GM18517 (cell line): Measurements from ENCODE around the gene MTX2.

Experiments
- ATAC-seq: cut with Tn5 transposase; IDR thresholded peaks from one replicate; pipeline ENCODE4 v1.9.1; 2021; ENCODE audit warnings: mild to moderate bottlenecking, moderate library complexity; ENCODE audit not compliant: unreplicated experiment

The MTX2 gene

DNA sequence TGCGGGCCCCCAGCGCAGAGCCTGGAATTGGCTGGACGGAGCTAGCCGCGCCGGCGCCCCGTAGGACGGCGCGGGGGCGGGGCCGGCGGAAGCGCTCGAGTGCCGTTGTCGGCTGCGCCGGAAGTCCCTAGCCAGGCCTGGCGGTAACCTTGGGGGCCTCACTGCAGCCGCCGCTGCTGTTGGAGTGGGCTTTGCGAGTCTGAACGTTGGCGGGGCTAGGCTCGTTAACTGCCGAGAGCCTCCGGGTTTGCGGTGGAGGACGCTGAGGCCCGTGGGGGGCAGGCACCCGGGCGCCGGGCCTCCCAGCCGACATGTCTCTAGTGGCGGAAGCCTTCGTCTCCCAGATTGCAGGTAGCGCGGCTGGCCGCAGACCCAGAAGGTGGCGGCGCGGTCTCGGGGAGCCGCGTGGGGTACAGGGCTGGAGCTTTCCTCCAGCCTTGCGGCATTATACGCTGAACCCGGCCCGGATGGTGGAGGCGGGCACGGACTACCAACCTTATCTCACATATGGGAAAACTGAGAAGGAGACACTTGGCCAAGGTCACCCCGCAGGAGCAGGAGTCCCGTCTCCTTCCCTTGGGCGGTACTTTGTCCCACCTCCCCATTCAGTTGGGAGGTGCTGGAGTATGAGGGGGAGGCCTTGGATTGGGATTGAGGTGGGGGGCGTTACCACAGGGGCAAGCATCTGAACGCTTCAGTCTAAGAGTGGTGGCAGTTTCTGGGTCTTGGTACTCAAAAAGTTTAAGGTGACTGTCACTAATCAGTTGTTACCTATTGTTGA, at the start of gene MTX2:
Gene MTX2 (plus strand): TSS at position 124 of the 781 bp plus-strand sequence. CDS start 188 bp downstream, at position 312.
- peak; percentile 91 for ATAC-seq

DNA sequence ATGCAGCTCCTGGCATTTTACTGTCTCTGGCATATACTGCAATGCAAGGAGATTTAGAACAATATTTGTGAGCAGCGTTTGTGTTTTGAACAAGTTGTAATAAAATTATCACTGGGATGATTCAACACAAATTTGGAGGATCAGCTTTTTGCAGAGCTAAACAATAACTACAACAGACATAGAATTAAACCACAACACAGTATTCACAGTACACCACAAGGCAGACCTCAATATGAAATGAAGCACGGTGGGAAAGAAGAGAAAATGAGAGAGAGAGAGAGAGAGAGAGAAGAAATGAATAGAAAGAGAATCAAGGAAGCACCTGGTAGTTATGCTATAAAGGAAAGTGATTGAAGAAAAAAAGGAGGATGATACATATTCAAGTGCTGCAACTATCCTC, 41.4 kb upstream of the MTX2 start:
- no peak for ATAC-seq

DNA sequence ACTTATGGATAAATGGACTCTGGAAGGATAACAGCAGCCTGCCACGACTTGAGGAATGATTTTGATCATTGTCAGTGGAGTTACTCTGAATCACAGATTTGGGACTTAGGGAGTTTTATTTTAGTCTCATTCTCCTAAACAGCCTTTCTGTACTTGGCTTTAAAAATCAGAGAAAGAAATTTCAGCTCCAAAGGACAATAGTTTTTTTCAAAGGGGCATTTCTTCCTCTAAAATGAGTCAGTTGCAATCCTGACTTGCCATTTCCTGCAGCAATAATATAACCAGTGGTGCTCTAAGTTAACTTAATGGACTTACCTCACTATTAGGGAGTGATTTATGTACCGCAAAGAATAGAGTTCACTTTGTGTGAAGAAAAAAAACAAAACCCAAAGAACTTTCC, 35.1 kb upstream of the MTX2 start:
- ATAC-seq = no peak

DNA sequence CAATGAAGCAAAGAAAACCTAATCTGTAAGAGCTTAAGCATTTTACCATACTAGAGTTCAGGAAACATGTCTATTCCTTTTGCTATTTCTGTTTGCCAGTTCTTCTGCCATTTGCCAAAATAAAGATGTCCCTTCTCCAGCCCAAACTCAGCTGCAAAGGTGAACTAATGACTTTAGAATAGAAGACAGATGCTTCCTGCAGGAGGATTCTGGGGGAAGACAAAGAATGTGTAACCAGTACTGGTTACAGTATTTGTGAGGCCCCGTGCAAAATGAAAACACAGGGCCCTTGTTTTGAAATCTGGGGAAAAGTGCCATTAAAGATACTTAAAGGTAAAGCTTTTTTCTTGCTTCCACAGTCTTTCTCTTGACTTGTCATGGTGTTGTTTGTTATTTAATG, 34.3 kb upstream of the MTX2 start:
- ATAC-seq = no peak

DNA sequence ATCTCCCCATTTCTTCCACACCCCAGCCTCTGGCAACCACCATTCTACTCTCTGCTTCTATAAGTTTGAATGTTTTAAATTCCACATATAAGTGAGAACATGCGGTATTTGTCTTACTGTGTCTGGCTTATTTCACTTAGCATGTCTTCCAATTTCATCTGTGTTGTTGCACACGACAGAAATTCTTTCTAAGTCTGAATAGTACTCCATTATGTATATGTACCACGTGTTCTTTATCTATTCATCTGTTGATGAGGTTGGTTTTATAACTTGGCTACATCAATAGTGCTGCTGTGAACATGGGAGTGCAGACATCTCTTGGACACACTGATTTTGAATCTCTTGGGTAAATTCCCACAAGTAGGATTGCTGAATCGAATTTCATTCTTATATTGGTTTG, 31.8 kb upstream of the MTX2 start:
- no peak for ATAC-seq

DNA sequence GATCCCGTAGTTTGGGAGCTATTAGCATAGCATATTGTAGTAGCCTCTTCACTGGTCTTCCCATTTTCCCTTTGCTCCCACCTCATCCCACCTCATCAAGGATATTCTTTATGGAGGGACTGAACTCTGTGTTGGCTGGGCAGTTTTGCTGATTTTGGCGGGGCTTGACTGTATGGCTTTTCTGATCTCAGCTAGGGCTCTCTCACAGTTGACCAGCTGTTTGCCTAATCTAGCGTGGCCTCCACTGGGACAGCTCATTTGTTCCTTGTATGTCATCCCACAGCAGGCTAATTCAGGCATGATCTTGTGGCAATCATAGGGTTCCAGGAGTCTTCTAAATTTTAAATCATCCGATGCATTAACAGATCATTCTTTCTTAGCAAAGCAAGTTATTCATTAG, 30.2 kb upstream of the MTX2 start:
- no peak for ATAC-seq

DNA sequence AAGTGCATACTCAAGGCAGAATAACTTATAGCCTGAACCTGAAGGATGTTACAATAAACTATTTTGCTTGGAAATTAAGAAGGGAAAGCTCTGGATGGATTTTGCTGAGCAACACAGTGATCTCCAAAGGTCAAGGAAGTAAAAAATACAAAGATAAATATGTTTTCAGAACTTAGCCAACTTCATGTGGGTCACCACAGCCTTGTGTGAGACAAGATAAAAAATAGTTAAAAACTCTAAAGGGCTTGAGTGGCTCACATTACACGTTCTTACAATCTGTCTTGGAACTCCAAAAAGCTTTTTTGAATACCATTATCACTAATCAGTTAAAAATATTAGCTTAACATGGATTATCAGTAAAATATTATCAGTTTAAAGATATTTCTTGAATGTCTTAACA, 28.9 kb upstream of the MTX2 start:
- ATAC-seq = no peak

DNA sequence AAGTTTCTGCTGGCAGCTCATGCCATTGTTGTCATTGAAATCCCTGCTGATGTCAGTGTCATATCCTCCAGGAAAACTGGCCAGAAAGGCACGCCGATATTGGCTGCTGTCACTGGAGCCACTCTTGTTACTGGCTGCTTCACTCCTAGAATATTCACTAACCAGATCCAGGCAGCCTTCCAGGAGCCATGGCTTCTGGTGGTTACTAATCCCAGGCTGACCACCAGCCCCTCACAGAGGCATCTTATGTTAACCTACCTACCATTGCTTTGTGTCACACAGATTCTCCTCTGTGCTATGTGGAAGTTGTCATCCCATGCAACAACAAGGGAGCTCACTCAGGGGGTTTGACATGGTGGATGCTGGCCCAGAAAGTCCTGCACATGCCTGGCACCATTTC, 27.0 kb upstream of the MTX2 start:
- ATAC-seq = no peak

DNA sequence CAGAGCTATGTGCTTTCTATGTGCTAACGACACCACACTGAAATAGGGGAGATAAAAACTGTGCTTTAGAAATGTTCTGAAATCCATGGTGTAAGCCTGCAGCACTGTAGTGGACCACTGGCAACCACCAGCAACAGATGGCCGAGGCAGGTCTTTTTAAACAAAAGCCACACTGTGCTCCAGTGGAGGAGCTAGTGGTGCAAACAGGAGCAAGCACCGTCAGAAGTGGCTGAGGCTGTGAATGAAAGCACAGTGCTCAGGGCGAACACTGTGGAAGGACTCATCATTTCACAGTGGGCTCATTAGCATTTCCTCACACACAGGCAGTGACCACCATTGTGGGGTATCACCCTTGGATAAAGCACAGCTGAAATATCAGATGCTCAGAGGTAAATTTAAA, 22.9 kb upstream of the MTX2 start:
- no peak for ATAC-seq

DNA sequence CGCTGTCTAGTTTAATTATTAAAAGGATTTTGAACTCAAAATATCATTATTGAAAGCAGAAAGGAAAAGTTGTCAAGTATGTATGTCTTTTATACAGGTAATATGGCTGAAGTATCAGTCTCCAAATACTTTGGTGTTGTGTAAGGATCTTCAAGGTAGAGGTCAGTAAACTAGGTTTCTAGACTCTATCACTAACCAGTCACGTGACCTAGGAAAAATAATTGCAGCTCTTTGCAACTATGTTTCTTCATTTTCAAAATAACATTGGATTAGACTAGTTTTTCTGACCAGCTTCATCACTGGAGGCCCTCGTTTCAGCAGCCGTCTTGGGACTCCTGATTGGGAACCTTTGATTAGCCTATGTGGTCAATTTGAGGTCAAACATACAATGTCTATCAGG, 21.4 kb upstream of the MTX2 start:
- no peak for ATAC-seq

DNA sequence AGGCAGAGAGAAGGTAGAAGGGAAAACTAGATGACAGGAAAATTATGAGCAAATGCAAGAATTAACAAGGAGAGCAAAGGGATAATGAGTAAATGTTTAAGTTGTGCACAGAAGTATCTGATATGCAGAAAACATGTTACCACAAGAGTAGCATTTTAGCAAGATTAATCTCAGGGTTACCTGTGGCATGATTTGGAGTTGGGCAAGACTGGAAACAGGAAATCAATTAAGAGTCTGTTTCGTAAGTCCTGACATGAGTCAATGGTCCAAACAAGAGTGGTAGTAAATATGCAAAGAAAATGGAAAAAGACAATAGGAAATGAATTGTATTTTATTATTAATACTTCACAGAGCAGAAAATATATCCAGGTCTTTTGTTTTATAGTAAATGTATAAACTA, 17.3 kb upstream of the MTX2 start:
- no peak for ATAC-seq

DNA sequence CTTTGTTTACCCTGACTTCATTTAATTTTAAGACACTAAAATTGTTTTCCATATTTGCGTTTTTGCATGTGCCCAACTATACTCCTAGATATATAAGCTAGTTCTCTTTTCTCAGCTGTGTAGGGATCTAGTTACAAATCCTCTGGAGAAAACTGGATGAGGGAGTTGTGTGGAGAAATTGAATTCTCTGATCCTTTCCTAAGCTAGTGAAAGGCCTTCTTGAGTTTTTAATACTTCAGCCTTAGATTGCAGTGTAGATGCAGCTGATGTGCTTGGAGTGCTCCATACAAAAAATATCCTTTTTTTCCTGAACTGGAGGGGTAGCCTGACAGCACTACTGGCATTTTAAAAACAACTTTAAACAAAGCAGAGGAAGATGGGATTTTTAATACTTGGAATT, 8.6 kb upstream of the MTX2 start:
- ATAC-seq = no peak

DNA sequence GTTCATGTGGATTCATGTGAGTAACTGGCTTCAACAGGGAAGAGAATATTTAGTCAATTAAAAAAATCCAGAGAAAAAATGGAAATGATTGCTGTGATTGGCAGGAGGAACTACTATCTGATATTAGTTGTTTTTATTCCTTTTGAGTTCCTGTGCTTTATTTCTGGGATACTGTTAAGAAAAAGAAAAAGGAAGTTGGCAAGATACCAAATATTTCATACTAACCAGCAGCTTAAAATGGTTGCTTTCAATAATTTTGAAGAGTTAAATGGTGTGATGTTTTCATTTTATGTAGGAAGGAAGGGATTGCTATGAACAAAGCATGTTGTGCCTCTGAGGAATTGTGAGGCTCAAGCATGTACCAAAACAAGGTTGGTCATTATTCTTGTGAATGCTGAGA, 8.1 kb upstream of the MTX2 start:
- no peak for ATAC-seq

DNA sequence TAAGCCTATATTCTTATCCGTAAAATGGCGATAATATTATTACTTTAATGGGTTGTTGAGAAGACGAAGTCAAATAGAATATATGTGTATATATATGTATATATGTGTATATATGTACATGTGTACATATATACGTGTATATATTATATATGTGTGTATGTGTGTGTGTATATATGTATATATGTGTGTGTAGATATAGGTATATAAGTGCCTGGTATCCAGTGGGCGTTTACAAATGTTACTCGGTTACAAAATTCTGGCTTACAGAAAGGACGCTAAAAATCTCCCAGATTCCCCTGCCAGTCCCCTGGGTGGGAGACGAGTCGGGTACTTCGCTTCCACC, 295 bp upstream of the MTX2 start:
- peak; percentile 43 for ATAC-seq

DNA sequence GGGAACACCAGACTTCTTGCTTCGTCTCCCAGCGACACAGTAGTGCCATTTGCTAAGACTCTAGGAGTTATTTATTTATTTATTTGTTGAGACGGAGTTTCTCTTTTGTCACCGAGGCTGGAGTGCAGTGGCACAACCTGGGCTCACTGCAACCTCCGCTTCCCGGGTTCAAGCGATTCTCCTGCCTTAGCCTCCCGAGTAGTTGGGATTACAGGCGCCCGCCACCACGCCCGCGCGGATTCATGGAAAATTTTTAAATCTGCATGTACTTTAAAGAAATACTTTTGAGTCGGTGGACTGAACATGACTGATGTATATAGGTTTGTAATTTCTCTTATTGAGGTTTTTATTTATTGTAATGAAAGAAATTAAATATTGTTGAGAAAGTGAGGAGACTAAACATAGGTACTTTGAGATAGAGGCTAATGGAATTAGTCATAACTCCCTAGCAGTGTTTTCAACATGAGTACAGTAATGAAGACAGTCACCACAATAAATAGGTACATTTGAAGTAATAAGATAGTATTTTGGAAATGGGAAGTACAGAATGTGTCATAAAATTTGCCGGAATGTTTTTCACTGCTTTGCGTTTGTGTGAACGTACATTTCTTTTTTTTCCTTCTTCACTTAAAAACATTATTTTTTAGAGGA, 983 bp downstream of the MTX2 start:
- no peak for ATAC-seq

DNA sequence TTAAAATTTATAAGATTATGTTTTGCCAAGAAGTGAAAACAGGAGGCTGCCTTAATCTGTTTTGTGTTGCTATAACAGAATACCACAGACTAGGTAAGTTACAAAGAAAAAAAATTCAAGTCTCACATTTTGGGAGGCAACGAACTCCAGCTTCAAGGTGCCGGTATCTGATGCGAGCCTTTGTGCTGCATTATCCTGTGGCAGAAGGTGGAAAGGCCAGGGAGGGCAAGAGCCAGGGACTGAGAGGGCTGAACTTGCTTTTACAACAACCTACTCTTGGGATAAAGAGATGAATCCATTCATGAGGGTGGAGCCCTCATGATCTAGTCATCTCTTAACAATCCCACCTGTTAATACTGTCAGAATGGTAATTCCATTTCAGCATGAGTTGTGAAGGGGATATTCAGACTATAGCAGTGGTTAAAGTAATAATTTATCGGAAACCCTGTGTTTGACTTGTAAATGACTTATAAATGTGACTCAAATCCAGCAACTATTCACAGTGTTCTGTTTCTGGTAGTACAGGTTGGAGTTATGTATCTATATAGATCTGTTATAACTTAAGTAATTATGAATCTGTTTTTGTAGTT, 3.7 kb downstream of the MTX2 start:
- no peak for ATAC-seq

DNA sequence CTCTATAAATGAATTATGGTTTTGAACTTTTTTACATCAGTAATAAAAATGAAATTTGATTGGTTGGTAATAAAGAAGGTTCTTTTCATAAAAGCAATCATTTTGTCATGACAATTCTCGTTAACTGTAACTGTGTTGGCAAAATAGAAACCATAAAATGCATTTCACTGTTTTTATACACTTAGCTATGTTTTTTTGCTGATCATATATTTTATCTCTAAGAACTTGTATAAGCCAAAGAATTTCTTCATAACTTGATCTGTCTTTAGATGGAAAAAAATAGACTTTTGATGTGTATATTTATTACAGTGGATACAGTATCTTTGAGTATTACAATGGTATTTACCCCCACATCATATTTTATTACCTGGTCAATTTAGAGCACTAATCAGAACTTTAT, 9.7 kb downstream of the MTX2 start:
- ATAC-seq = no peak

DNA sequence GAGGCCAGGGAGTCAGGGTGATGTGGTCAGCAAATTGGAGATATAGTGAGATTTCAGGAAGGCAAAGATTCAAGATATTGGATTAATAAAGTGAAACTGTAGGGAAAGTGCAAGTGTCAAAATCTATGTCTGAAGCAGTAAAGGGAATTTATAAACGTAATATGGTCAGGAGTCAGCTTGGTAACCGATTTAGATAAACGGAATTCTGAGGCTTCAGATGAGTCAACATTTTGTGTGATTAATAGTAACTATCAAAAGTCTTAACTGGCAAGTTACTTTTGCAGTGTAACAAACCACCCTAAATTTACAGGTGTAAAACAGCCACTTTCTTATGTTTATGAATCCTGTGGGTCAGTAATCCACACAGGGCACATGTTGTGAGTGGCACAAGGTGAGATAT, 10.9 kb downstream of the MTX2 start:
- no peak for ATAC-seq

DNA sequence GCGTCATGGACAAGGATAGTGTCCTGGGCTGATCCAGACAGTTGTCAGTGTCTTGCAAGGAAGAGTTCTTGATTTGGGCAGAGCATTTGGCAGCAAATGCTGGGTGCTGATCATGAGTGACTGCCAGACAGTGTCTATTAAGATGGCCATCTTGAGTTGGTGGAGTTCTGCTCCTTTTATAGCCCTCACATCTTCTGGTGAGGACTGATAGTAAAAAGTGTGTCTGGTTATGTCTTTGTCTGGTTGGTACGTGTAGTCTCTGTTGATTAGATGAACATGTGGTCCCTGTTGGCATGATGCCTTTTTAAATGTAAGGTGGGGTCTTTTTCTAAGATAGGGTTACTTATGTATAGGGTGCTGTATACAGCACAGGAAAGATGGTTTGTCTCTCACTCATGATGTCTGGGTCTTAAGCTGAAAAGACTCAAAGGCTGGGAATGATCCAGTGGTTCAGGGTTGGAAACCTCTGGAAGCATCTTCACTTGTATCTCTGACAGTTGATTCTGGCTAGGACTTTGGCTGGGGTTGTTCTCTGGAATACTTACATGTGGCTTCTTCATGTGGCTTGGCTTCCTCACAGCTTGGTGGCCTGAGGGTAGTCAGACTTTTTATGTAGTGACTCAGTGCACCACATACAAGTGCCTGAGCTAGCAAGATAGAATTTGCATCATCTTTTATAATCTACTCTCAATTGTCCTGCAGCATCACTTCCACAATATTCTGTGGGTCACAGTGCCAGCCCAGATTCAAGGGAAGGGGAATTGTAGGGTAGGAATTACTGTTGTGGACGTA, 11.8 kb downstream of the MTX2 start:
- no peak for ATAC-seq

DNA sequence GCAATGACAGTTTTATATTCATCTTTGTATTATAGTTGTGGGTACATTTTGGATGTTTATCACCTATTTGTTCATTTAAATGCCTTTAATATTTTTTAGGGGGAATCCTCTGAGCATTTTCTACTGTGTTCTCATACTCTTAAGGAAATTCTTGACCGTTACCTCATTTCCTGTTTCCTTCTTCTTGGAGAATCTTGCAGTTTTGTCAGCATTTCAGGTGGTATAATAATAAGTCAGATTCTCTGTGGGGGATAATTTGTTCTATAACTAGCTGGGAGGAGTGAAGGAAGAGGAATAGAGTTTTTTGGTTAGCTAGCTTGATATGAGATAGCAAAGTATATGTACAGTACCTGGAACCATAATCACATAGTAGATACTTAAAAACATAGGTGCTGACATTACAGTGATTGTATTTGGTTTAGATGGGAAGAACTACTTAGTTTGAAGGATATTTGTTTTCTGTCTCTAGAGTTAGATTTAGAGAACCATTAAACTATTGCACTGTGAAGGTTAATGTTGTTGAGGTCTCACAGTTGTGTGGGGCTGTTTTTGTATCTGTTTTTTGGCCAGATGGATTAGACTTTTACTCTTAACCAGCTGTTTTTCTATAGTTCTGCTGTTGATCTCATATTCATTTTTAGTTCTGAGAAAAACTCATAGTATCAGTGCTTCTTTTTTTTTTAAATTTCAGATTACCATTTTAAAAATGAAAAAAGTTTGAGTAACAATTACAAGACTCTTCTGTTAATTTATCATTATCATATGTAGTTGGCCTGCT, 14.2 kb downstream of the MTX2 start:
- ATAC-seq = peak; percentile 53

DNA sequence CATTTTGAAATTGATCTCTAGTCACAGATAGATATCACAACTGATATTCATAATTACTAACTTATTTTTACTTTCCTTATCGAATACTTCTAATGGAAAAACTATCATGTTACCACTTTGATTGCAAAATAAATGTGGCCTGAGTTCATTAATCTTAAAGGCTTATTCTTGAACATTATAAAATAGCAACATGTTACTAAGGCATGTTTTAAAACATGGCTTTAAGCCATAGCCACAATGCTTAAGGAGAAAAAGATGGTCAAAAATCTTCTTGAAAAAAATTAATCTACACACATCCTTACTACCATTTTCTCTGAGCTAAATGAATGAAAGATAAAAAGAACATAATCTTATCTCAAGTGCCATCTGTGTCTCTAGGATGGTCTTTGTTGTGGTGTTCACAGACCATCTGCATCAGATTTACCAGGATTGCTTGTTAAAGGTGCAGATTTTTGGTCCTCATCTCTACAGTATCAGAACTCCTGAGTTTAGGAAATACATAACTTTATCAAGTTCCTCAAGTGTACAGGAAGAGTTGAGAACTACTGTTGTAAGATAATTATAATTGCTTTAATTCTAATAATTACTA, 15.3 kb downstream of the MTX2 start:
- no peak for ATAC-seq
